Measurements from ENCODE around the gene CAT. TPM values are rescaled to one million over a fixed set of nuclear protein-coding genes. Genes with fewer than 3 reads are reported as not detected.

Gene CAT
- total RNA-seq, 2 donors from 2014 or later: 22.2 to 27.8 TPM

DNA sequence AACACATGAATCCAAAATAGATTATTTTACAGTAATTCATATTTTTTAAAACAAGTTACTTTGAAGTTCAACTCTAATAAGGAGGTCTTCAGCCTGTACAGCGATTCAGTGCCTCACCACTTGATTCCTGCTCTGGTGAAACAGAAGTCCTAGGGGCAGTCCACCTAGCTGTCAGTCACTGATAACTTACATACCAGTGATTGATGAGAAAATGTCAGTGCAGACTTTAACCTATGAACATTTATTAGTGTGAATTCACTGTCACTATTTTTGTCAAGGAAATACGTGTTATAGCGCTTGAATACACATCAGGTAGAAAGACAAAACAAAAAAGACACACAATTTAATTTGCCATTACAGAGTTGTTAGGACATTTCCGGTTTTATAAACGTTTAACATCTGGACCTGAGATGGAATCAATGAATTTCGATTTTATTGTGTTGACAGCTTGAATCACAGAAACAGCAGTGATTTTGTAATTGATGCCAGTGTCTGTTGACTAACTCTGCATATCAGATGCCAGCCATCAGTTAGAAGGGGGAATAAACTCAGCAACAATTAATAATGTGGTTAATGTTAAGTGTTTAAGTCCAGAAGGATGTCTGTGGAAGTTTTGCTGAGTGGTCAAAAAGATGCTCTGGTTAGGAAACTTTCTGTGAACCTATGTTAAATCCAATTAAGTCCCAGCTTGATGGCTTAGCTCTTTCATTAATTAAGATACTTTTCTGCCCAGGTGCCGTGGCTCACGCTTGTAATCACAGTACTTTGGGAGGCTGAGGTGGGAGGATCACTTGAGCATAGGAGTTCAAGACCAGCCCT, 40.3 kb downstream of the CAT start:
- ATAC-seq: no peak
- peaks cover 37% of the 10 kb centered on the region for H3K27me3 Mint-ChIP-seq

DNA sequence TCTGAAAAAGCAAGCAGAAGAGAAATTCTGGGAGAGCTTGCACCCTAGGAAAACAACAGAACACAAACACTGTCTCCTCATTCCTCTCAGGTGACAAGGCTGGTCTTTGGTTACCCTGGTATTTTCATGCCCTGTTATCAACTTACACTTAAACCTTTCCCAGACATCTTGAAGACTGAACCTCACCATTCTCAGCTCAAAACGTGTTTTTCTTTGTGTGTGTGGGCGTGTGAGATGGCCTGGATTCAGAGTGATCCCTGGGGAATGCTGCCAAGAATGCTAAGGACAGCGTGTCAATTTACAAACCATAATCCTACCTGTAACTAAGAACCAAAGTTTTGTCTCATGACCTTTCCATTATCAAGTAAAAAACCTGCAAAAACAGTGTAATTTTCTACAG, 41.6 kb downstream of the CAT start:
- DNase-seq (no peak), ATAC-seq (no peak)
- no peak overlapping the region for H3K27ac Mint-ChIP-seq
- no peak overlapping the region for H3K4me3 Mint-ChIP-seq
- H3K9me3 ChIP-seq (ENCODE audit: control insufficient read depth, low read length, poor library complexity, severe bottlenecking): no peaks in the 10 kb centered on the region
- H3K27me3 Mint-ChIP-seq: peaks cover 46% of the 10 kb centered on the region
- H3K4me1 Mint-ChIP-seq: peaks cover 2% of the 10 kb centered on the region
- no peaks in the 10 kb centered on the region for H3K36me3 Mint-ChIP-seq (ENCODE audit: low read depth)

More for the DNA sequence above, 40.3 kb downstream of the CAT start:
- Mint-ChIP-seq H3K27ac (no peak overlapping the region), H3K36me3 (ENCODE audit: low read depth) (no peaks in the 10 kb centered on the region), H3K4me1 (peaks cover 2% of the 10 kb centered on the region), H3K4me3 (no peak overlapping the region)
- H3K9me3 ChIP-seq (ENCODE audit: control insufficient read depth, low read length, poor library complexity, severe bottlenecking): no peaks in the 10 kb centered on the region
- no peak for DNase-seq

DNA sequence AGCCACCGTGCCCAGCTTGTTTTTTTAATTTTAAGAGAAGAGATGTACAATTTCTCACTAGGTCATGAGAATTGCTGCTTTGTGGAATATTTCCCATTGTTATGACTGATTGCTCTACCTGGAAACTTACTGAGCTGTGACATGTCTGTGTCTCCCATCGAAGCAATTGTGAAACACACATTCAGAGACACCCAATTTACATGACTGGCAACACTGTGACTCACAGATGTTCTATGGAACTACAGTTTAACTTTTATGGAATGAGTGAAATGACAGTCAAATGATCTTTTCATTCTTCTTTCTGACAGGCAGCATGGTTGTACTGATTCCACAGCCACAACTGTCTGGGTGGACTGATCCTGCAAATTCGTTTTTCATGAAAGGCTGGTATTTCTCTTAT, 42.6 kb downstream of the CAT start:
- no peak for ATAC-seq

DNA sequence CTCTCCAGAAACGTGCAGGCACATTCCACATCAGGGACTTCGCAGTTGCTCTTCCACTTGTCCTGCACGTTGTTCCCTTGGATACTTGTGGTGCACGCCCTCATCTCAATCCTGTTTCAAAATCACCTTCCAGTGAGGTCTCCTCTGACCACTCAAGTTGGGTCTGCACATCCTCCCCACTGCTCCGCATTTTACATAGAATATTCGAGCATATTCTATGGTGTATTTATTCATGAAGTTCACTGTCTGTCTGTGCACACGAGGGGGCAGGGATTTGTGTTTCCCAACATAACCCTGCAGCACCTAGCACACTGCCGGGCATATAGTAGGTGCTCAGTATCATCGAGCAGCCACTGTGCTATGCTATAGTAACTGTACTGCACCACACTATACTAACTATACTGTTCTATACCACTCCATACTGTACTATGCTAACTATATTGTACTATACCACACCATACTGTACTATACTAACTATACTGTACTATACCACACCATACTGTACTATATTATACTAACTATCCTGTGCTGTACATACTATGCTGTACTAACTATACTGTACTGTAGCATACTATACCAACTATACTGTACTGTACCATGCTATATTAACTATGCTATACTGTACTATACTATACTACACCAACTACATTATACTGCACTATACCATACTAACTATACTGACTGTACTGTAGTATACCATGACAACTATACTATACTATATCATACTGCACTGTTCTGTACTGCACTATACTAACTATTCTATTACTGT, 44.6 kb downstream of the CAT start:
- Mint-ChIP-seq H3K4me1 (no peaks in the 10 kb centered on the region), H3K27me3 (peaks cover 57% of the 10 kb centered on the region), H3K36me3 (ENCODE audit: low read depth) (no peaks in the 10 kb centered on the region), H3K27ac (no peak overlapping the region), H3K4me3 (no peak overlapping the region)
- DNase-seq: no peak
- H3K9me3 ChIP-seq (ENCODE audit: control insufficient read depth, low read length, poor library complexity, severe bottlenecking): no peaks in the 10 kb centered on the region
- ATAC-seq: no peak

More for the DNA sequence above, 42.6 kb downstream of the CAT start:
- Mint-ChIP-seq H3K27ac (no peak overlapping the region), H3K4me3 (no peak overlapping the region), H3K4me1 (peaks cover 2% of the 10 kb centered on the region), H3K36me3 (ENCODE audit: low read depth) (no peaks in the 10 kb centered on the region), H3K27me3 (peaks cover 49% of the 10 kb centered on the region)
- DNase-seq: no peak
- no peaks in the 10 kb centered on the region for H3K9me3 ChIP-seq (ENCODE audit: control insufficient read depth, low read length, poor library complexity, severe bottlenecking)

DNA sequence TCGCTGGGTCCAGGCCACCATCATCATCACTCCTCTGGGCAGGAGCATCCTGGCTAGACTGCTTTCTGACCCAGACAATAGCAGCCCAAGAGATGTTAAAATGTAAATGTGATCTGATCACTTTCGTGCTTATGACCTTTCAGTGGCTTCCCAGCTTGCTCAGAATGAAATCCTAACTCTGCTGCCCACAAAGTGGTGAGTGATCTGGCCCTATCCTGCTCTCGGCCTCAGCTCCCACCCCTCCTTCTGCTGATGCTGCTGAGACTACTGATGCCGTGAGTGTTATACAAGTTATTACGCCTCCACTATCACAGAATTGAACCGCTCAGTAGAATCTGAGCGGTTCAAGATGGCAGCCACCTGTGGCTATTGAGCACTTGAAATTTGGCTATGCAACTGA, 48.7 kb downstream of the CAT start:
- H3K36me3 Mint-ChIP-seq (ENCODE audit: low read depth): no peaks in the 10 kb centered on the region
- H3K4me1 Mint-ChIP-seq: peaks cover 3% of the 10 kb centered on the region
- DNase-seq: no peak
- H3K9me3 ChIP-seq (ENCODE audit: control insufficient read depth, low read length, poor library complexity, severe bottlenecking): no peaks in the 10 kb centered on the region
- no peak overlapping the region for H3K27ac Mint-ChIP-seq
- ATAC-seq: no peak
- peaks cover 43% of the 10 kb centered on the region for H3K27me3 Mint-ChIP-seq
- no peak overlapping the region for H3K4me3 Mint-ChIP-seq

DNA sequence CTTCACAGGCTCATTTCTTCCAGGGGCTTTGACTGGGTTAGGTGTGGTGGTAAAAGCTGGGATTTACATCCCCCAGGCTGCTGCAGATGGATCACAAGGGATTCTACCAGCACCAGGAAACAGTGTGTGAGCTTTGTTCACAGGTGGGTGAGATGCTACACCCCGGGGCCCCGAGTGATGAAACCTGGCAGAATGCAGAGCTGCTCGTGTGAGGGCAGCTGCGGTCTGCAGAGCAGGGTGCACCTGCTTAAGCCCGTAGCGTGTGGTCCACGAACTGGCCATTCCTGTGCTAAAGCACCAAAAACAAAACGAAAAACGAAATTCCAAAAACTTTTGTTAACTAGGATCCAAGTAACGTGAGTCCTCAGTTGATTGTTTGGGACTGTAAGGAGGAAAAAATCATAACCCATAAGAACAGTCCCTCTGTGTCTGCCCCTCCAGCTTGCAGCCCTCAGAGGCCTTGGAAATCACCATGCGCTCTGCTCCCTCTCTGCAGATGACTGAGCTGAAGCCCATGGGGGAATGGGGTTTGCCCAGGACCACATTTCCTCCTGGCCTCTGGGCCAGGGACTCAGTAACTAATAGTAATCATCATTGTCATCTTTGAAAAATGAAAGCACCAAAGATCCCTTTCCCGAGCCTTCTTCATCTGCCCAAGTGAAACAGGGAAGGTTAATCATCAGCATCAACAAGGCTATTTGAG, 50.3 kb downstream of the CAT start:
- Mint-ChIP-seq H3K27me3 (peaks cover 45% of the 10 kb centered on the region), H3K36me3 (ENCODE audit: low read depth) (no peaks in the 10 kb centered on the region), H3K27ac (no peak overlapping the region), H3K4me1 (peaks cover 3% of the 10 kb centered on the region), H3K4me3 (no peak overlapping the region)
- ATAC-seq: no peak
- H3K9me3 ChIP-seq (ENCODE audit: control insufficient read depth, low read length, poor library complexity, severe bottlenecking): no peaks in the 10 kb centered on the region
- no peak for DNase-seq

DNA sequence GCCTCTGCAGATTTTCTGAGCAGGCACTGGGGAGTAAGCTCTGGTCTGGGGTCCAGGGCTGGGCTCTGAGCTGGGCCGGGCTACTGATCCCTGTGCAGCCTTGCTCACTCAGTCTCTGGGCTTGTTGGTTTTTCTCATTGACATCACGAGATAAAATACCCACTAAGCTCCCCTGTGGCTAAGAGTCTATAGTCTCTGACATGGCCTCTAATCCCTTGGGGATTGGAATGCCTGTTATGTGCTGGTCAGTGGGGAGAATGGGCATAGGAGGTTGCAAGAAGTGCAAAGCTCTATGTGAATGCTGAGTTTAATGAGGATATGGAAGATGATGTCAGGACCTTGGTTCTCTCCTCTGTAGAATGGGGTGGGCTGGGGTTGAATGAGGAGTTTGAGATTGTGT, 51.6 kb downstream of the CAT start:
- DNase-seq (no peak), ATAC-seq (no peak)
- Mint-ChIP-seq H3K36me3 (ENCODE audit: low read depth) (no peaks in the 10 kb centered on the region), H3K4me3 (no peak overlapping the region), H3K27me3 (peaks cover 49% of the 10 kb centered on the region), H3K4me1 (peaks cover 3% of the 10 kb centered on the region), H3K27ac (no peak overlapping the region)
- H3K9me3 ChIP-seq (ENCODE audit: control insufficient read depth, low read length, poor library complexity, severe bottlenecking): no peaks in the 10 kb centered on the region

DNA sequence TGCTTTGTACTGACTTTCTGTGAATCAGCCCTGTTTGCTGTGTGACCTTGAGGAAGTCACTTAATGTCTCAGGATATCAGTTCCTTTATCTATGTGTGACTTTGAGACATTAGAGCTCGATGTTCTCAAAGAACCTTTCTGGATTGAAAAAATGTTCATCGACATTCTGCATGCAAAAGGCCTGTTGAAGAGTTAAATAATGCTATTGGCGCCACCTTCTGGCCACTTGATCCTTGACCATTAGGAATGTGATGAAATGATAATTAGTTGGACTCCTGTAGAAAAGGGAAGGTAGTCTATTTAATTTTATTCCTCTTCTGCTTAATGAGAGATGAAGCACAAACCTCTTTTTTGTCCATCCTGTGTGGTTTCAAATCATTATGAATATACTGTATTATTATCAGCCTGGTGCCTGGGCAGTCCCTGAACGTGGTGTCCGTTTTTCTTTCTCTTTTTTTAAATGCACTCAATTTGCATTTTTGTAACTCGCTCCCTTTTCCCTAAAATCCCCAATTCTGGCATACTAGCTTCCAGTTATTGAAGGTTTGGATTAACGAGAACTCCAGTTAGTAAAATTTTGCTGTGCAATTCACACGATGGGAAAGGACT, 54.2 kb downstream of the CAT start:
- DNase-seq (peak in 1 of 3 donors; percentile 17), ATAC-seq (no peak)
- H3K27ac Mint-ChIP-seq: no peak overlapping the region
- H3K4me1 Mint-ChIP-seq: peaks cover 3% of the 10 kb centered on the region
- H3K27me3 Mint-ChIP-seq: peaks cover 53% of the 10 kb centered on the region
- no peak overlapping the region for H3K4me3 Mint-ChIP-seq
- no peaks in the 10 kb centered on the region for H3K36me3 Mint-ChIP-seq (ENCODE audit: low read depth)
- H3K9me3 ChIP-seq (ENCODE audit: control insufficient read depth, low read length, poor library complexity, severe bottlenecking): no peaks in the 10 kb centered on the region

DNA sequence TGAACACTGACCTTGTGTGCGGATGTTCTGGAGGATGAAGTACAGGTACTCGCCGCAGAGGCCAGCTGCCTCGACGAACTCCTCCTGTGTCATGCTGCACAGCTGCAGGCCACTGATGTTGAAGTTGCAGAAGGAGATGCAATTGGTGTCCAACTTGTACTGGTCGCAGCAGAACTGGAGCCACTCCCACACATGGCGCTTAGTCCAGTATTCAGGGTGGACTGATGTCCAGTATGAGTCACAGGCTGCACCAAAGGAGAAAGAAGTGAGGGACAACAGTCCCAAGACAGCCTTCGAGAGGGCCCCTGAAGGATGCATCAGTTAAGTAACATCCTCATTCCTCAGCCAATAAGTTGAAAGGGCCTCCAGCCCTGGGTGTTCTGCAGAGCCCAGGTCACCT, 54.7 kb downstream of the CAT start:
- Mint-ChIP-seq H3K4me1 (peaks cover 3% of the 10 kb centered on the region), H3K36me3 (ENCODE audit: low read depth) (no peaks in the 10 kb centered on the region), H3K4me3 (no peak overlapping the region), H3K27me3 (peaks cover 51% of the 10 kb centered on the region), H3K27ac (no peak overlapping the region)
- DNase-seq (no peak), ATAC-seq (no peak)
- H3K9me3 ChIP-seq (ENCODE audit: control insufficient read depth, low read length, poor library complexity, severe bottlenecking): no peaks in the 10 kb centered on the region

DNA sequence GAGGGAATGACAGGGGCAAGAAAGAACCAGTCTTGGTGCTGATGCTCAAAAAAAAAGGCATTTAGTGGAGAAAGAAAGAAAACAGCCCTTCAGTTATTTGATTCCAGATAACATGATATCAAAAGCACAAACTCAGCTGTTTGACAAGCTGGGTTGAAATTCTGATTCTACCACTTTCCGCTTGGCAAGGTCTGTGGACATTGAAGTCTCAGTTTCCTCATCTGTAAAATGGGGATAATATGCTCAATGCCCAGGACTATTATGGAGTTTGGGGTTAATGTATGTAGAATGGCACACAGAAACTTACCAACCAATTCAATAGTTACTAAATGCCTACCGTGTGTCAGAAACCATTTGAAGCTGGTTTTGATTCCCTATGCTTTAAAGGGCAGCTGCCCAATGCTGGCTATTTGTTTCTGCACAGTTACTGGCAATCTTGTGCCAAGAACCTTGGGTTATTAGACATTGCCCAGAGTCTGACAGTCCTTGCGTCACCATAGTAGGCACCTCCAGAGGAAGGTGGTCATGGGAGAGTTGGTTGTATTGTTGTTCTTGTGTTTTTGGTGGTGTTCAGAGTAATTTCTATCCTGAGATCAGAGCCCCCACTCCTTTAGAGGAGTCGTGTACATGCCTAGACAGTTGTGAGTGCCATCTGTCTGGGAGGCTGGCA, 55.3 kb downstream of the CAT start:
- Mint-ChIP-seq H3K36me3 (ENCODE audit: low read depth) (no peaks in the 10 kb centered on the region), H3K4me3 (no peak overlapping the region), H3K27me3 (peaks cover 50% of the 10 kb centered on the region), H3K4me1 (peaks cover 3% of the 10 kb centered on the region), H3K27ac (peak overlapping the region; percentile 69)
- no peaks in the 10 kb centered on the region for H3K9me3 ChIP-seq (ENCODE audit: control insufficient read depth, low read length, poor library complexity, severe bottlenecking)
- DNase-seq (no peak), ATAC-seq (no peak)

DNA sequence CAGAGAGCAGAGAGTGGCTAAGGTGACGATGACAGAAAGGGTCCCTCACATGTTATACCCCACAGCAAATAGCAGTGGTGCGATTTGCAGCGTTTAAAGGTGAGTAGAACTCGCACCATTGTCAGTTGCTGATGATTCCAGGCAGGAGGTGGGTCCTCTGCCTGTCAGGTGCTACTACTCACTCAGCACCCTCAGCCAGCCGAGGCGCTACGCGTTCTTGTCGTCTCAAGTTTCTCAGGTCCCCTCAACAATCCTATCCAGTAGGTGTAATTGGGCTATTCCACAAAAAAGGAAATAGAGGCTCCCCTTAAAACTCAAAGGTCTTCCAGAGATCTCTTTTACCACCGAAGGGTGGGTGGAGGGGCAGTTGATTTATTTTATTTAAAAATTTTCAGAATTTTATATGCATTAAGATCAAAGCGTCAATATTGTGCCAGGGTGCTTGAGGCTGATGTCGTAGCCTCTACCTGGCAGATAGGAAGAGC, 56.5 kb downstream of the CAT start:
- no peaks in the 10 kb centered on the region for H3K4me1 Mint-ChIP-seq
- no peak for ATAC-seq
- no peaks in the 10 kb centered on the region for H3K9me3 ChIP-seq (ENCODE audit: control insufficient read depth, low read length, poor library complexity, severe bottlenecking)
- H3K27ac Mint-ChIP-seq: no peak overlapping the region
- H3K36me3 Mint-ChIP-seq (ENCODE audit: low read depth): no peaks in the 10 kb centered on the region
- no peak for DNase-seq
- peaks cover 51% of the 10 kb centered on the region for H3K27me3 Mint-ChIP-seq
- no peak overlapping the region for H3K4me3 Mint-ChIP-seq

DNA sequence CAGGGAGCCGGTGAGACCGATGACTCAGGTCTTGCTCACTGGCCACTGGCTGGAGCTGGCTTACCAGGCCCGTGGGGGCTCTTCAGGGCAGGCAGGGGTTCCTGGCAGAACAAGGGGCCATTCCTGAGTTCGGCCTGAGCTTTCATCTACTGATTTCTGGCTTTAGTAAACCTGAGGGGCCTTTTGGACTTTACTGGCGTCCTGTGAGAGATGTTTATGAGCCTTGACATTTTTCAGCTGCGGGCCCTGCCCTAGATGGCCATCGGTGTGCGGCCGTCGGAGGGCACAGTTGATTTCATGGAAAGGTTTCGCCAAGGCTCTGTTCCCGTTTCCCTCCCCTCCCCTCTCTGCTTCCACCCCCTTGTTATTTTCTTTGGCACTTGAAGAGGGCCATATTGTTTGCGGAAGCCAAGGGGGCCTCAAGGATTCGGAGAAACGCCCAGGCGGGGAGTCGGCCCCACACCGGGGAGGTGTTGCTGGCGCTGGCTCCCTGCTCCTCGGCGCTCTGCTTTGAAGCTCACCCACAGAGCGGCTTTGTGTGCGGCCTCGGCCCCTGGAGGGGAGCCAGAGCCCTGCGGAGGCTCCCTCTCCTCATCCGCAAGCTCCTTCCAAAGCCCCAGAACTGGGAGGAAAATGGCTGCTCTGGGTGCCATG, 57.1 kb downstream of the CAT start:
- Mint-ChIP-seq H3K4me1 (no peaks in the 10 kb centered on the region), H3K4me3 (no peak overlapping the region), H3K27me3 (peaks cover 51% of the 10 kb centered on the region), H3K36me3 (ENCODE audit: low read depth) (no peaks in the 10 kb centered on the region), H3K27ac (no peak overlapping the region)
- ATAC-seq (no peak), DNase-seq (no peak)
- no peaks in the 10 kb centered on the region for H3K9me3 ChIP-seq (ENCODE audit: control insufficient read depth, low read length, poor library complexity, severe bottlenecking)

Data from T-helper 17 cell (primary cell).